ENCODE measurements around the gene B4GALT2.

The B4GALT2 gene

GRCh38 chr1:43946236-43947060 lies 32.6 kb upstream of the B4GALT2 start, which contains the start of gene IPO13:
TSS of gene IPO13 (plus strand) at chr1:43946950. CDS start at chr1:43947601, 651 bp downstream.
- DNase-seq (ENCODE audit: low read depth, low spot score) = peak; percentile 90

GRCh38 chr1:43947061-43947873 lies 31.7 kb upstream of the B4GALT2 start:
- DNase-seq (ENCODE audit: low read depth, low spot score) = no peak

GRCh38 chr1:43947874-43948437 lies 31.1 kb upstream of the B4GALT2 start:
- DNase-seq (ENCODE audit: low read depth, low spot score) = no peak

- DNase-seq (ENCODE audit: low read depth, low spot score) = no peak
Observed at GRCh38 chr1:43949678-43950077, 29.3 kb upstream of the B4GALT2 start.

DNA sequence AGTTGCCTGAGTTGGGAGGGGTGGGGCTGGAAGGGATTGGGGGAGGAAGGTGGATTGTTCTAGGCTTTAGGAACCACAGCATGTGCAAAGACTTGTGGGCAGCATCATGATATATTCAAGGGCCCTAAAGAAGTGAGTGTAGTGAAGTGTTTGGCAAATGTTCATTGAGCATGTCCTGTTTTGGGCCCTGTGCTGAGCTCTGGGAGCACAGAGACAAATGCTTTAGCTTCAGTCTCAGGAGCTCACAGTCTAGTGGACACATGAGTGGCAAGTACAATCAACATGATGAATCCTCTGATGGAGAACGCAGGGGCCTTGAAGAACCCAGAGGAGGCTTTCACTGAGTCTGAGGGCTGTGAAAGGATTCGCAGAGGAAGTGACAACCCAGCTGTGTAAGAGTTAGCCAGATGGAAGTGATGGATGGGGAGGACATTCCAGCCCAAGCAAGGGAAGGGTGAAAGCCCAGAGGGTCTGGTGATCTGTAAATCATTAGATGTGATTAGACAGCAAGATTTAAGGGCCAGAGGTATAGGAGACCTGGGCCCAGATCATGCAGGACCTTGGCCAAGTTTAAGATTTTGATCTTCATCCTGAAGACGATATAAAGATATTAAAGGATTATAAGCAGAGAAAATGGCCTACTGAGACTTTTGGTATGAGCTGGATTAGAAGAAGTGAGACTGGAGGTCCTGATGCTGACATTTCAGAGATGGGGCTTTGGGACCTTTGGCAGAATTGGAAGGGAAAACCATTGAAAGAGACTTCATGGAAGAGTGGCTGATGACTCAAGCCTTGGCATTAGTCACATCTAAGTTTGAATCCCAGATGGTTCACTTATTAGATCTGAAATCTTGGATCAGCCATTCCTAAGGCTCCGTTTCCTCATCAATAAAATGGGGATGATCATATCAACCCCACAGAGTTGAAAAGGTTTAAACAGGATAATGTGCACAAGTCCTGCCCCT lies 27.7 kb upstream of the B4GALT2 start:
- no peak for DNase-seq (ENCODE audit: low read depth, low spot score)

DNA sequence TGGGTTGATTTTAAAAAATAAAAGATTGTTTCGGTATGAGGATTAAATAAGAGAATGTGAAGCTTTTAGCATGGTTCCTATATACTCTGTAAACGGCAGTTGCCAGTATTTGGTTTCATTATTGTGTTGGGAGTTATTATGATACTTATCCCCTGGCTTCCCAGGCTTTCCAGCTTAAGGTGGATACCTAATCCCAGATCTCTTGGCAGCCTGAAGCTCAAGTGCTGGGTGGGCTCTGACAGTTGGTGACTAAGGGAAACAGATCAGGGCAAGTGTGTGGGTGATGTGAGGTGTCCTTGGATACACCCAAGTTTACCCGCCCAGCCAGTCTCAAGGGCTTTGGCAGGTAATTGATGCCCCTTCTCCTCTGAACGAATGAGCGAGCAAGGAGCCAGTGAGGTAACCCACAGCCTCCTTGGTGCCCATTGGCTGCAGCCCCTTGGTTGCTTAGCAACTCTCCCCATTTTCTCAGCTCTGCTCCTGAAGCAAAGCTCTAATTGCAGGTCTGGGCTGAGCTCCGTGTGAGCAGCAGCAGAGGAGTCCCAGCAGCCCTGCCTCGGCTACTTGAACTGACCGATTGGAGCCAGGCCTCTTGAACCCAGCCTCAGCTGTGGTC lies 26.2 kb upstream of the B4GALT2 start:
- no peak for DNase-seq (ENCODE audit: low read depth, low spot score)

GRCh38 chr1:43953361-43953760 lies 25.6 kb upstream of the B4GALT2 start:
- DNase-seq (ENCODE audit: low read depth, low spot score) = no peak

DNA sequence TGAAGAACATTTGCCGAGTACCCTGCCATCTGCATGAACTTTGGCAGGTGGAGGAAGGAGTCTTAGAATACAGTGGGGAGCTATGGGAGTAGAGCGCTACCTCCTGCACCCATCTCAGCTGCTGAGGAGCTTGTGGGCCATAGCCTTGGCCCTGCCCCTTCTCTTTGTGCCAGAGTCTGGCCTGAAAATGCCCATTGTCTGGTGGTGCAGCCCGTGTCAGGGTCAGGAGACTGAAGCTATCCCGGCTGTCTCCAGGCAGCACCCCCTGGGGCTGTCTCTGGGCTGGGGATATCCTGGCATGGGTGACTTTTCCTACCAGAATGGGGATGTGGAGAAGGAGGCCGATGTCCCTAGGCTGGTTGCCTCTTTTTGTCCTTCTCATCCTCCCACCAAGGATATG lies 25.0 kb upstream of the B4GALT2 start:
- no peak for DNase-seq (ENCODE audit: low read depth, low spot score)

- DNase-seq (ENCODE audit: low read depth, low spot score) = no peak
Observed at GRCh38 chr1:43956234-43956633, 22.8 kb upstream of the B4GALT2 start.

DNA sequence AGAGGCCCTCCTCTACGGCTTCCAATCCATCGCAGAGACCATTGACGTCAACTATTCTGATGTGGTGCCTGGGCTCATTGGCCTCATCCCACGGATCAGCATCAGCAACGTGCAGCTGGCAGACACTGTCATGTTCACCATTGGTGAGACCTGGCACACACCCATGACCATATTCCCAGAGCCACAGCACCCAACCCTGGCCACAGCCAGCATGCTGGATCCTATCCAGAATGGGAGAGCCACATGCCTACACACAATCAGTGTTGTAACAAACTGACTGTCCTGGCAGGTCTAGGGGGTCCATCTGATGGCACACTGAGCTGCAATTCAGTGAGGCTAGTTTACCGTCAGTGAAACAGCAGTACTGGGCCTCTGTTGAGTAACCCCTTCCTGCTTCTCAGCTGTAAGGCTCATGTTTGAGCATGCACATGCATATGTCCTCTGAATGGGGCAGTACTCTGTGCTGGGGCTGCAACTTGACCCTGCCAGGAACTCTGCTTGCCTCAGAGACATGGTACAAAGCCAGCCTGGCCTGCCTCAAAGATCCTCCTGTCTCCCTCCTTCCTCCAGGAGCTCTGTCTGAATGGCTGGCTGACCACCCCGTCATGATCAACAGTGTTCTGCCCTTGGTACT lies 21.5 kb upstream of the B4GALT2 start:
- no peak for DNase-seq (ENCODE audit: low read depth, low spot score)

DNA sequence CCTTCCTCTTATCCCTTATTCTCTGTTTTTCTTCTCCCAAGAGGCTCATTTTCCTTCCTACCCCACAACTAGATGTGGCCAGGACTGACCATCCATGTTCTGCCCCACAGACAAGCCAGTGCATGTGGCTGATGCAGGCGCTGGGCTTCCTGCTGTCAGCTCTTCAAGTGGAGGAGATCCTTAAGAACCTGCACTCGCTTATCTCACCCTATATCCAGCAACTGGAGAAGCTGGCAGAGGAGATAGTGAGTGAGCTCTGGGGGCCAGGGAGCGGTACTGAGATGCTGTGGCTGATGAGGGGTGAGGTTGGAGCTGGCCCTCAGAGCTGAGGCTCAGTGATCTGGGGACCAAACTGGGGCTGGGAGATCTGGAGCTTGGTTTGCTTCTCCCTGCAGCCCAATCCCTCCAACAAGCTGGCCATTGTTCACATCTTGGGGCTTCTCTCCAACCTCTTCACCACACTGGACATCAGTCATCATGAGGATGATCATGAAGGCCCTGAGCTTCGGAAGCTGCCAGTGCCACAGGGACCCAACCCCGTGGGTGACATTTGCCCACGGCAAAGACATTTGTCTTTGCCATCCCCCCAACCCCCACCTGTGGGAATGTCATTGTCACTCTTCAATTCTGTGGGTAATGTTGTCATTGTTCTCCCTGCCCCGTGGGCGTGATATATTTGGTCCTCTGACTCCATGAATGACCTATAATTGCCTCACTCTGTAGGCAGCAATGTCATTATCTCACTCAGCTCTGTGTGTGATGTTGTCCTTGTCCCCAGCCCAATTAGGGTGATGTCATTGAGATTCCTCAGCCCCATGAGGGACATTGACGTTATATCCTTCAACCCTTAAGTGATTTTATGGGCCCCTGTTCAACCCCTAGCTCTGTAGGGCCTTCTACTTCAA lies 20.4 kb upstream of the B4GALT2 start:
- no peak for DNase-seq (ENCODE audit: low read depth, low spot score)

GRCh38 chr1:43960798-43961197 lies 18.2 kb upstream of the B4GALT2 start:
- no peak for DNase-seq (ENCODE audit: low read depth, low spot score)

GRCh38 chr1:43961692-43962091 lies 17.3 kb upstream of the B4GALT2 start:
- DNase-seq (ENCODE audit: low read depth, low spot score) = no peak

DNA sequence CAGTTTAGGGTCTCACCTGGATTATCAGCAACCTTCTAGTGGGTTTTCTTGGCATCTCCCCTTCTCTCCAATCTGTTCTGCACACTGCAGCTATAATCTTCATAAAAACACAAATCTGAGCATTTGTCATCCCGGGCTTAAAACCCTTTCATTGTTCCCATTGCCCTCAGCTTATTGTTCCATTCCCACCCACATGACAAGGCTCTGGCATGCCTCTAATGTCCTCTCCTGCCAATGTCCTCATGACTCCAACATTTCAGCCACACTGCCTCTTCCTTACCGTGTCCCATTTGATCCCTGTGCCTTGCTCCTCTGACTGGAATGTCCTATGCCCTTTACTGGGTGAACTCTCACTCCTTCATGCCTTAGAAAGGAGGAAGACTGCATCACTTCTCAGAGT lies 16.7 kb upstream of the B4GALT2 start:
- no peak for DNase-seq (ENCODE audit: low read depth, low spot score)

DNA sequence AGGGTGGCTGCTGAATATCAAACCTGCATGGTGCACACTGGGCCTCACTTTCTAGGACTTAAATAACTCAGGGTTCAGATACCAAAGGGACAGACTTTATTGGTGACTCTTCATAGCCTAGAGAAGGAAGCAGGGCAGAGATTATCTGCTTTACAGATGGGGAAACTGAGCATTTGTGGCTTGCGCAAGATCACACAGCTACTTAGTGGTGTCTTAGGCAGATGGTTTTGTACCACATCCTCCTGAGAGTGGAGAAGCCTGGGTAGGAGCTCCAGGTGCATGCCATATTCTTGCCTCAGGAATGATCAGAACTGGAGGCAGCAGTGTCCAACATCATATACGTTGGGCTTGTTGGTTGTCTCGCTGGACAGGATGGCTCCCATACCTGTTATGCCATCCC lies 16.0 kb upstream of the B4GALT2 start:
- DNase-seq (ENCODE audit: low read depth, low spot score) = no peak

DNA sequence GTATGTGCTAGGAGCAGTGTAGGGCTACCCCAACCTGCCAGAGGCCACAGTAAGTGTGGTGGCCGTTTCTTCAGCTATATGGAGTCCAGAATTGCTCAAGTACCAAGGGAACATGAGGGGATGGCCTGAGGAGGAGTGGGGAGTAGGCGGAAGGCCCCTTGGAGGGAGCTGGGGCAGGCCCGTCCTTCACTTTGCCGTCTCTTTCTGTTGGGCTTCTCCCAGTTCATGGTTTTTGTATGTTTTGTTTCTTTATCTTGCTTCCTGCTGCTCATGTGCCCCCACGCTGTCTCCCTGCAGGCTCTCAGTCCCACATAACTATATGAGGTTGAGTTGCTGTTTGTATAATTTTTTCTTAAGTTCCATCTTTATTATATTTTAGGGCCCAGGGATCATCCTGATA lies 15.1 kb upstream of the B4GALT2 start:
- DNase-seq (ENCODE audit: low read depth, low spot score) = no peak

- no peak for DNase-seq (ENCODE audit: low read depth, low spot score)
Observed at GRCh38 chr1:43965316-43965715, 13.7 kb upstream of the B4GALT2 start.

DNA sequence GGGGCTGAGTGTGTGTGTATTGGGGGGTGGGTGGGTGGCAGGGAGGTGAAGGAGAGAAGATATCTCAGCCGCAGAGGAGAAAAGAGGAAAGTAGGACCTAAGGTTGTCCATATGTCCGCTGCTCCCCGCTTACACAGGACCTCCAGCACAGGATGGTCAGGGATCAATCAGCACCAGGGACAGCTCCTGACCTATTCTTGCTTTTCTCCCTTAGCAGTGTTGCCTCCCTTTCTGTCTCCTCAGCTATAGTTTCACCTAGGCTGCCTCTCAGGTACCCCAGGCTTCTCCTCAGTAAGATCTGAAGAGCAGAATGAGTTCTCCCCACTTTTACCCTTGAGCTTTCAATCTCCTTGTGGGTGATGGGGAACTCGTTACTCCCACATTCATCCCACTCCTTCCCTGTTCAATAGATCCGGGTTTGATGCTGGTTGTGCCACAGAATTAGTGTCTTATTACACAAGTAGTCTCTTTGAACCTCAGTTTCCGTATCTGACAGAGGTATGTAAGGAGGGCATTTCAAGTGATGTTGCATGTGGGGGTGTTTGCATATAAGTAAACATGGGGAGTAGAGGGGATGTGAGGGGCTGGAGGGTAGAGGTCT lies 10.6 kb upstream of the B4GALT2 start:
- no peak for DNase-seq (ENCODE audit: low read depth, low spot score)

- no peak for DNase-seq (ENCODE audit: low read depth, low spot score)
Observed at GRCh38 chr1:43969416-43969745, 9.6 kb upstream of the B4GALT2 start.
